Measurements from ENCODE around the gene DNAJC1.
A peak's percentile ranks its signal among the peaks of the same experiment; 100 is the strongest.
"Not testable (repeated sequence)": the region's sequence is repeated elsewhere in the genome, so short reads cannot be mapped to it uniquely, and the experiment has no call there.

The DNAJC1 gene

DNA sequence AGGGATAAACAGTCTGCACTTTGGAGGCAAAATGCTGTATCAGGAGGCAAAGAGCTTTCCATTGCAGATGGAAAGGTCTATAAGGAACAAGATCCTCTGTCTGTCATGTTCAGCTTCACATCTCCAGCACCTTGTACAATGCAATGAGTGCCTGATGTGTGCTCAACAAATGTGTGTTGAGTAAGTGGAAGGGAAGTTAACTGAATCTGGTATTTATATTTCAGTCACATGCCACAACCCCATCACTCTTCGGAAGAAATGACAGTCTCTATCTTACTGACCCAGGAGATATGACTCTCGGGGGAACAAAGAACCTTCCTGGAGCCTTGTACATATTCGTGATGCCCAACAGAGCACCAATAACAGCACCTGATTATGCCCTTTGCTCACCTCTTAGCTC, 20.0 kb upstream of the DNAJC1 start:
- peaks cover 6 to 8% of the 10 kb centered on the region in 2 donors for H3K27me3 Mint-ChIP-seq

DNA sequence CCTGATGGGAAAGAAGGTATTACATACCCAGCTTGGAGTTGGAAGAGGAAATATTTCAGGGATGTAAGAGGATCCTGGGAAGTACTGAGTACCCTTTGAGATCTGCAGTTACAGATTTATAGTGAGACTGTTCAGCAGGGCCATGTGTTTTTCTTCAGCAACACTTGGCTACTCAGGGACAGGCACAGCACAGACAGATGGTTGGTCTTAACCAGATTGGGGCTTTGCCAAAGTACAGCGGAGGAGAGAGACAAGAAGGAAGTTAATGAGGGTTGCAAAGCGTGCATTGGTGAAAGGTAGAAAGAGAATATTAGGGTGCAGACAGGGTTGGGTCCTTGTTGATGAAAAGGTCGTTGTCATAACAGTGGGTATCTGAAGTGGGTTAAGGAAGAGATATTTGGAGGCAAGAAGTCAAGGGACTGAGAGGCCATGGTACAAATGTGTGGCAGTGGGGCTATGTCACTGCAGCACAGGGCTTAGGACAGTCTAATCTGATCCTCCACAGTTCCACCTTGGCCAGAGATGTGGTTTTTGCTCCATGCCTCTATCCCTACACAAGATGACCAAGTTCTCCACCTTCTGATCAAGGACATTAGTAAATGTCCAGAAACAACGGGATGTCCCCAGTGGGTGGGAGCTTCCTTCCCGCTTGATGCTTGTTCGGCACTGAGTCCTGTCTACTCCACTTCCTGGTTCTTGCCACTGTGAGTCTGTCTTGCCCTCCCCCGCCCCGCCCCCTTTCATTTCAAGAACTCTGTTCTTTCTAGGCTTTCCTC, 18.9 kb upstream of the DNAJC1 start:
- H3K27me3 Mint-ChIP-seq = peaks cover 0 to 5% of the 10 kb centered on the region in 2 donors
- no peaks in the 10 kb centered on the region for H3K36me3 Mint-ChIP-seq
- peaks cover 6 to 9% of the 10 kb centered on the region in 2 donors for H3K9me3 Mint-ChIP-seq
- peak overlapping the region; percentile 21 for H3K27ac Mint-ChIP-seq
- H3K4me3 Mint-ChIP-seq = peak overlapping the region; percentile 31 to 50
- ATAC-seq (replicated peaks) = peak; percentile 63 to 71
- peaks cover 7 to 8% of the 10 kb centered on the region in 2 donors for H3K4me1 Mint-ChIP-seq
- no peak for DNase-seq

More for the DNA sequence above, 20.0 kb upstream of the DNAJC1 start:
- Mint-ChIP-seq H3K27ac (no peak overlapping the region), H3K4me3 (no peak overlapping the region), H3K9me3 (peaks cover 6 to 9% of the 10 kb centered on the region in 2 donors), H3K4me1 (peaks cover 7 to 8% of the 10 kb centered on the region in 2 donors), H3K36me3 (no peaks in the 10 kb centered on the region)
- DNase-seq (no peak), ATAC-seq (replicated peaks) (peak; percentile 18 to 23)

DNA sequence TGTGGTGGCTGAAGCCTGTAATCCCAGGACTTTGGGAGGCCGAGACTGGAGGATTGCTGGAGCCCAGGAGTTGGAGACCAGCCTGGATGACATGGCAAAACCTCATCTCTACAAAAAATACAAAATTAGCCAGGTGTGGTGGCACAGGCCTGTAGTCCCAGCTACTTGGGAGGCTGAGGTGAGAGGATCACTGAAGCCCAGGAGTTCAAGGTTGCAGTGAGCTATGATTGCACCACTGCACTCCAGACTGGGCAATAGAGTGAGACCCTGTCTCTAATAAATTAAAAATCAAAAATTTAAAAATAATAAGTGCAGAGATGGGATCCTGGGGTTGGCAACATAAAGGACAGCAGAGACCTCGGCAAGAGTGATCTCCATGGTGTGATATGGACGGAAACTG, 17.6 kb upstream of the DNAJC1 start:
- not testable (repeated sequence) for DNase-seq; H3K4me1 Mint-ChIP-seq; H3K4me3 Mint-ChIP-seq; H3K9me3 Mint-ChIP-seq; H3K27me3 Mint-ChIP-seq; H3K27ac Mint-ChIP-seq; H3K36me3 Mint-ChIP-seq; ATAC-seq (replicated peaks)

DNA sequence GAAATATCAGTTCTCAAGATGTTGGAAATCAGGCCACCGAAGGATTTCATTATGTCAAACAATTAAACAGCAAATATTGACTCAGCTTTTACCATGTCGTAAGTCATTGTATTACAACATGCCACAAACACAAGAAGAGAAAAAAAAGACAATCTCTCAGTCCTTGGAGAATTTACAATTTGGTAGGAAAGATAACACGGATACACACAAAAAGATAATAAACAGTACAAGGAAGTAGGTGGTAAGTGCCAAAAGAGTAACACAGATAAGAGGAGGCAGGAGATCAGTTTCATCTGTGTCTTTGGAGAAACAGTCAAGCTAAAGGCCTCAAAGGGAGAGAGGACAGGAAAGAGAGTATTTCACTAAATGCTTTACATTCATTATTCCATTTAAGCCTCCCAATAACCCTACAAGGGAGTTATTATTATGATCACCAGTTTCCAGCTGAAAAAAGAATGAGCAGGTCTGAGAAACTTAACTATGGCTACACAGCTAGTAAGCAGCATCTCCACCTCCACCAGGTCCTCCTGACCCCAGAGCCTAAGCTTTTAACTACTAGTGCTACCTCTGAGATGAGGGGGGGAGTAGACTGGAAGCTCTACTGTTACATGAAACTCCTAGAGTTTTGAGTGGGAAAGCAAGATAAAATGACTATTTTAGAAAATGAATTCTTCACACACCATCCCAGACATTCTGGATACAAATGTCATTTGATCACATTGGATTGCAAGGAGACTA, 13.9 kb upstream of the DNAJC1 start:
- no peak for DNase-seq
- H3K27me3 Mint-ChIP-seq = no peaks in the 10 kb centered on the region
- H3K9me3 Mint-ChIP-seq = no peaks in the 10 kb centered on the region
- no peak overlapping the region for H3K27ac Mint-ChIP-seq
- peaks cover 0 to 4% of the 10 kb centered on the region in 2 donors for H3K4me1 Mint-ChIP-seq
- no peak for ATAC-seq (replicated peaks)
- H3K36me3 Mint-ChIP-seq = no peaks in the 10 kb centered on the region
- H3K4me3 Mint-ChIP-seq = no peak overlapping the region

DNA sequence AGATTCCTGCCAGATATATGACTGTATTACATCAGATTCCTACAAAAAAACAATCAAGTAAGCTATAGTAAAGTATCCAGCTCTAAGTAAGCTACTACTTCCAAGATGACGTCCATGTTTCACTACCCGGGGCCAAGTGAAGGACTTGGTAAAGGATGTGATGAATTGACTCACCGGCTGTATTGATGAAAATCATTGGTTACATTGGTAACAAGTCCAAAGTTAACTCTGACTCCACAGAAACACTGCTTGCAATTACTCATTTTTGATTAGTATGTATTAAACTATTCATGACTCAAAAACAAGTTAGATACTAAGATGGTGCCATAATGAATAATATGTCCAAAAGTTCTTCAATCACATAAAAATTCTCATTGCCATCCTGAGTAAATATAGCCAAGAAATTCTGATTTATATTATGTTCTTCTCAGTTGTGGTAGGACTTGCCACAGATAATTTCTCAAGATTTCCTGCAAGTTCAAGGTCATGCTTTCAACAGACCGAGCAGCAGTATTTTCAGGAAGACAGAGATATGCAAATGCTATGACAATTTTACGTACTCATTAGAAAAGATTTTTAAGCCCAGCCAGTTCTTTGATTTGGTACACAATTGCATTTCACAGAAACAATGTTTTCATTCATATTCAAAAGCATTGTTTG, 12.6 kb upstream of the DNAJC1 start:
- DNase-seq (no peak), ATAC-seq (replicated peaks) (no peak)
- Mint-ChIP-seq H3K27me3 (no peaks in the 10 kb centered on the region), H3K36me3 (no peaks in the 10 kb centered on the region), H3K4me1 (no peaks in the 10 kb centered on the region), H3K27ac (no peak overlapping the region), H3K9me3 (no peaks in the 10 kb centered on the region), H3K4me3 (no peak overlapping the region)

DNA sequence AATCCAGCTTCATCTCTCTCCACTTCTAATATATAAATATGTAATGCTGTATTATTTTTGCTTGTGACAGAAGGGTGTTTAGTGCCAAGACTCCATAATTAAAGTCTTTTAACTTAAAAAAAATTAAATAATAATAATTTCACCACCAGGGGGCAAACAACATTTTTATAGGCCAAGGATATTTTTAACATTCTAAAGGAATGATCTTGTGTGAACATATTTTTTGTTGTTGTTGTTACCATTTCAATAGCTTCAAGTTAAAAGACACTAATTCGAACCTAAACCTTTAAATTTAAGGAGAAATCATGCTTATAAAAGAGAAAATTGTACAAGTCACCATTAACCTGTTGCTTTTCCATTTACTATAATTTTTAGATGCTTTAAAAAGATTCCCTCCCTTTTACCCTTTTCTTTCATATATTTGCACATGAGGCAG, 7.5 kb upstream of the DNAJC1 start:
- no peak for DNase-seq
- no peak overlapping the region for H3K27ac Mint-ChIP-seq
- no peak overlapping the region for H3K4me3 Mint-ChIP-seq
- no peaks in the 10 kb centered on the region for H3K36me3 Mint-ChIP-seq
- ATAC-seq (replicated peaks) = no peak
- peaks cover 0 to 12% of the 10 kb centered on the region in 2 donors for H3K4me1 Mint-ChIP-seq
- no peaks in the 10 kb centered on the region for H3K27me3 Mint-ChIP-seq
- peaks cover 0 to 1% of the 10 kb centered on the region in 2 donors for H3K9me3 Mint-ChIP-seq

DNA sequence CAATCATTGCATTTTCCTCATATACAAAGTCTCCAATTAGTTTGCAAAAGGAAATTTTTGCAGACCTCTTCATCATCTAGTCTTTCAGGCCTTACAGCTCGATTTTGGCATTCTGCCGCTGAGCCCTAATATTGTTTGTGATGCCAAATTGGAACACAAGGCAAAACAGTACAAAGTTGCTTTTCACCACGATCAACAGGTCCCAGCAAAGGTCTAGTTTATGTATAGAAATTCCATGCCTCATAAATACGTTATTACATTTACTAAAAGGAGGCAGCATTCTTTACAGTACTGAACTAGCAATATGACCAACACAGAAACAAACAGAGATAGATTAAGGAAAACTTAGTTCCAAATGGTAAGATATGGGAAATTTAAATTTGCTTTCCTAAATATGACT, 7.0 kb upstream of the DNAJC1 start:
- H3K9me3 Mint-ChIP-seq = peaks cover 0 to 1% of the 10 kb centered on the region in 2 donors
- H3K4me3 Mint-ChIP-seq = no peak overlapping the region
- no peaks in the 10 kb centered on the region for H3K27me3 Mint-ChIP-seq
- H3K27ac Mint-ChIP-seq = no peak overlapping the region
- H3K4me1 Mint-ChIP-seq = peaks cover 4 to 16% of the 10 kb centered on the region in 2 donors
- ATAC-seq (replicated peaks) (no peak), DNase-seq (no peak)
- no peaks in the 10 kb centered on the region for H3K36me3 Mint-ChIP-seq

DNA sequence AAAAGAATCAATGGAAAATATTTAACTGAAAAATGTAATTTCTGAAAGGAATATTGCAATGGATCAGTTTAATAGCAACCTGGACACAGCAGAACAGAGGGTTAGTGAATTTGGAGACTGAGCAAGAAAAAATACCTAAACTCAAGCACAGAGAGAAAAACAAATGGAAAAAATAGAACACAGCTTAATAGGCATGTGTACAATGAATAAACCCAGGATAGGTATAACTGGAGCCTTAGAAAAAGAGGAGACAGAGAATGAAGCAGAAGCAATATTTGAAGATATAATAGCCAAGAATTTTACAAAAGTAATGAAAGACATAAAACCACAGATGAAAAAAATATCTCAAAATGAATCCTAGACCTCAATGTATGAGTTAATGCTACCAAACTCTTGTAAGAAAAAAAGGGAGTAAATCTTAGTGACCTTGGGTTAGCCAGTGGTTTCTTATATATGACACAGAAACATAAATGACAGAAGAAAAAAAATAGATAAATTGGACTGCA, 2.9 kb upstream of the DNAJC1 start:
- Mint-ChIP-seq H3K4me3 (no peak overlapping the region), H3K4me1 (peaks cover 11 to 31% of the 10 kb centered on the region in 2 donors), H3K36me3 (no peaks in the 10 kb centered on the region), H3K27ac (no peak overlapping the region), H3K9me3 (peaks cover 0 to 1% of the 10 kb centered on the region in 2 donors), H3K27me3 (no peaks in the 10 kb centered on the region)
- no peak for ATAC-seq (replicated peaks)
- DNase-seq = no peak

DNA sequence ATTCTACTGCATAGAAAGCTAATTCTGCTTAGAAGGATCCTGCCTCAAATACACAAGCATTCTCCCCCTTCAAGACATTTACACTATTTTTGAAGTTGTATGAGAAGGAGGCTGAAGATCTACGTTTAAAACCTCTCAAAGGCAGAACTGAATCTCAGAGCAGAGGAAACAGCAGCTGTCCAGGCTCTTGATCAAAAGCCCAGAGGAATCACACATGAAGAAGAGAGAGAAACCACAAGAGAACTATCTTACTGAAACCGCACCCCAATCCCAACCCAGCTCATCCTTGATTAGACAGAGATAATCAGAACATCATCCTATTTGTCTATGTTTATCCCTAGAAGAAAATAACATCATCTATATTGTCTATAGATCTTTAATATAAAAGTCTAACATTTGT, 2.2 kb upstream of the DNAJC1 start:
- H3K36me3 Mint-ChIP-seq = no peaks in the 10 kb centered on the region
- peaks cover 0 to 1% of the 10 kb centered on the region in 2 donors for H3K9me3 Mint-ChIP-seq
- H3K27ac Mint-ChIP-seq = no peak overlapping the region
- H3K27me3 Mint-ChIP-seq = no peaks in the 10 kb centered on the region
- no peak overlapping the region for H3K4me3 Mint-ChIP-seq
- DNase-seq (no peak), ATAC-seq (replicated peaks) (no peak)
- peaks cover 11 to 31% of the 10 kb centered on the region in 2 donors for H3K4me1 Mint-ChIP-seq

DNA sequence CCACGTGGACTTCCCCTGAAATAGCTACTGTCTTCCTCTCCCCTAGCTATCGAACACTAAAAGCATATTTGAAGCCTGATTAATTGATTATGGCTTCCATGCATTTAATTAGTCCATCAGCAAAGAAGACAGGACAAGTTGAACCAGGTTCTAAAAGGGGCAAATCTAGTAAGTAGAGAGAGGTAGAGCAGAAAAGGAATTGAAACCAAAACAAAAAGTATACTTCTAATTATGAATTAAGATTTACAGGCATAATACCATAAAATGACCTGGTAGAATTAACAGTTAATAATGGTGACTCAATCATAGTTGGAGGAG, 393 bp upstream of the DNAJC1 start:
- Mint-ChIP-seq H3K4me3 (peak overlapping the region; percentile 88 to 89), H3K4me1 (peaks cover 16 to 31% of the 10 kb centered on the region in 2 donors), H3K27me3 (no peaks in the 10 kb centered on the region), H3K36me3 (peaks cover 0 to 9% of the 10 kb centered on the region in 2 donors), H3K27ac (peak overlapping the region; percentile 96), H3K9me3 (peaks cover 0 to 1% of the 10 kb centered on the region in 2 donors)
- DNase-seq (no peak), ATAC-seq (replicated peaks) (no peak)

DNA sequence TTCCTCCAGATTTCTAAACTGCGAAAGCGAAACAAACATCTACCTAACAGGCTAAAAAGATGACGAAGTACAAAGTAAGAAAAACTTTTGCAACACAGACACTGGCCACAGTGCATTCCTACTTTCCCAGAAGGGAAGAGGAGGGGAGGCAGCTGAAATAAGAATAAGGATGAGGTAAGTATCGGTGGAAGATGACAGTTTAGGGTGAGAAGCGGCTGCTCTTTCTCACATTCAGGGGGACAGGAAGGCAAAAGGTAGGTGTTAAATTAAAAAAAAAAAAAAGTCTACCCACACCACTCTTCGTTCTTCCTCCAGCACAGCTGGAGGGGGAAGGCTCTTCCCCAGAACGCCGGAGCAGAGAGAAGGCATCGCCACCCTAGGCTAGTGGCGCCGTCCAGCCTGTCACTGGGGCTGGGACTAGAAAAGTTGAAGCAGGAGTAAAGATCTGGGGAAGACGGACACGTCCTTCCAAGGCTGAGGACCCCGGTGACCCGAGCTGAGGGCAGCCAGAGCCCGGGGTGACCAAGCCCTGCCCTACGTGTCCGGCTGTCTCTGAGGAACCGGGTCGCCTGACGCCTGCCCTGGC, 846 bp downstream of the DNAJC1 start:
- ATAC-seq (replicated peaks) (peak; percentile 15 to 16), DNase-seq (no peak)
- H3K4me3 Mint-ChIP-seq = peak overlapping the region; percentile 88 to 89
- H3K27me3 Mint-ChIP-seq = no peaks in the 10 kb centered on the region
- H3K36me3 Mint-ChIP-seq = peaks cover 0 to 9% of the 10 kb centered on the region in 2 donors
- peaks cover 16 to 31% of the 10 kb centered on the region in 2 donors for H3K4me1 Mint-ChIP-seq
- H3K27ac Mint-ChIP-seq = peak overlapping the region; percentile 83
- H3K9me3 Mint-ChIP-seq = peaks cover 0 to 1% of the 10 kb centered on the region in 2 donors

DNA sequence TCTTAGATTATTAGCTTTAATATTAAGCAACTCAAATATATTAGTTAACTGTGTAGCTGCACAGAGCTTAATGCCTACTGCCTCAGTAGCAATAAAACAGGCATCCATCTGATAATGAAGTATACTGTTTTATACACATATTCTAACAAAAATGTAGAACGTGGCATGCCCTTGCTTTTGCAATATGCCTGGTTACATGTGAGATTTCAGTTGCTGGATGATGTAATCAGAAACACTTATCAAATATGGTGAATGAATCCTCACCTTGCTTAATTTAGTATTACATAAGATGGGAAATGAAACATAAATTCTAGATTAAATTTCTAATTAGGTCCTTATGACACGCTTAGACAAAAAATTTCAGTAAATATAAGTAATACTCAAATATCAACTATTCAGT, 8.0 kb downstream of the DNAJC1 start:
- peaks cover 0 to 6% of the 10 kb centered on the region in 2 donors for H3K4me1 Mint-ChIP-seq
- ATAC-seq (replicated peaks) (no peak), DNase-seq (no peak)
- H3K9me3 Mint-ChIP-seq = no peaks in the 10 kb centered on the region
- H3K36me3 Mint-ChIP-seq = peaks cover 0 to 9% of the 10 kb centered on the region in 2 donors
- H3K27me3 Mint-ChIP-seq = no peaks in the 10 kb centered on the region
- no peak overlapping the region for H3K4me3 Mint-ChIP-seq
- no peak overlapping the region for H3K27ac Mint-ChIP-seq

DNA sequence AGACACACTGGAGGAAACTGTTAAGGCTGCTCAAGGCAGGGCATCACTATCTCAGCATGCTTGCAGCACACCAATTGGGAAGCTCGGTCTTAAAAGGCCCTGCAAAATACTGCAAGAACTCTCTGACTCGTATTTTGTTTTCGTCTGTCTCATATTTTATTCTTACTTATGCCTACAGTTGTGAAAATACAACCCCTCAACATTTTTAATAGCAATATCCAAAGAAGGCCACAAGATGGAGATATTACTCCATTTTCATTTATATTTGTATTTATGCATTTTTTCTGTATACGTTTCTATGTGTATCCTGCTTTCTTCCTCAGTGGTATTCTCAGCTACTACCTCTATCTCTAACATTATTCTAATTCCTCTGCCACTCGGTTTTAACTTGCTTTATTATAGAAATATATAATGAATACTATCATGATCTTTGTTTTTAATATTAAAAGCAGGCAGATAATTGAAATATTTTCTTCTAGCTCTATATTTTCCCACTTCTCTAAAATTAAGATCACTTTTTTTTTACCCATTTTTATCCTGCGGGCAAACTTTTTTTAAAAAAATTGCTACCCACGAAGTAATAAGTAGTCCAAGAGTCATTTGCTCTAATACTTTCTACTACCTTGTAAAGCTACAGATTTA, 10.0 kb downstream of the DNAJC1 start:
- no peaks in the 10 kb centered on the region for H3K36me3 Mint-ChIP-seq
- no peak overlapping the region for H3K4me3 Mint-ChIP-seq
- H3K9me3 Mint-ChIP-seq = no peaks in the 10 kb centered on the region
- H3K27me3 Mint-ChIP-seq = no peaks in the 10 kb centered on the region
- DNase-seq = no peak
- ATAC-seq (replicated peaks) = no peak
- H3K4me1 Mint-ChIP-seq = peaks cover 5 to 7% of the 10 kb centered on the region in 2 donors
- H3K27ac Mint-ChIP-seq = no peak overlapping the region

DNA sequence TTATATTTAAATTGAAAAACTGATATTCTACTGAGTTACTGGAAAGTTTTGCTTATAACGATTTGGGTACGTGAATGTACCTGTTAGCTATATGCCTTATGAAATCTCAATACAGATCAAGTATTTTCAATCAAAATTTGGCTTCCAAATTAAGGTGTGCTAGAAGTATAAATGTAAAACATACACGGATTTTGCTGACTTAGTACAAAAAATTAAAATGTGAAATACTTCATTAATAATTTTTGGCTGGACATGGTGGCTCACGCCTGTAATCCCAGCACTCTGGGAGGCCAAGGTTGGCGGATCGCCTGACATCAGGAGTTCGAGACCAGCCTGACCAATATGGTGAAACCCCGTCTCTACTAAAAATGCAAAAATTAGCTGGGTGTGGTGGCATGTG, 11.7 kb downstream of the DNAJC1 start:
- Mint-ChIP-seq H3K4me3 (no peak overlapping the region), H3K27ac (no peak overlapping the region), H3K27me3 (no peaks in the 10 kb centered on the region), H3K4me1 (peaks cover 4 to 7% of the 10 kb centered on the region in 2 donors), H3K9me3 (no peaks in the 10 kb centered on the region), H3K36me3 (no peaks in the 10 kb centered on the region)
- ATAC-seq (replicated peaks) (no peak), DNase-seq (no peak)
